H9 (cell line): ENCODE results near the gene ICE1. TPM values are rescaled to one million over a fixed set of nuclear protein-coding genes. Genes with fewer than 3 reads are reported as not detected.
A peak's percentile ranks its signal among the peaks of the same experiment; 100 is the strongest.

ENCODE experiments used
- DNase-seq: peaks from one replicate; pipeline ENCODE4 v3.0.0-alpha.2; 2017
- H2AFZ ChIP-seq: one replicate; pipeline ENCODE4 v1.6.1; 2013; ENCODE audit warnings: mild to moderate bottlenecking, low read length, control low read depth, moderate library complexity
- H2AK5ac ChIP-seq: 2 replicates; pipeline ENCODE4 v1.6.1; 2013; ENCODE audit warnings: low read length, control low read depth, mixed read lengths; ENCODE audit not compliant: insufficient read length
- H2BK120ac ChIP-seq: one replicate; pipeline ENCODE4 v1.6.1; 2013; ENCODE audit warnings: low read depth, mild to moderate bottlenecking, low read length, control low read depth, inconsistent platforms; ENCODE audit not compliant: poor library complexity, severe bottlenecking
- H2BK12ac ChIP-seq: 2 replicates; pipeline ENCODE4 v1.6.1; 2013; ENCODE audit warnings: low read length, control low read depth, mixed read lengths, low read depth; ENCODE audit not compliant: insufficient read length
- H2BK15ac ChIP-seq: 2 replicates; pipeline ENCODE4 v1.6.1; 2013; ENCODE audit warnings: low read depth, low read length, control low read depth
- H2BK20ac ChIP-seq: one replicate; pipeline ENCODE4 v1.6.1; 2013; ENCODE audit warnings: low read depth, mild to moderate bottlenecking, low read length, control low read depth, inconsistent platforms; ENCODE audit not compliant: poor library complexity, severe bottlenecking
- H2BK5ac ChIP-seq: 2 replicates; pipeline ENCODE4 v1.6.1; 2013; ENCODE audit warnings: low read length, control low read depth, mixed read lengths; ENCODE audit not compliant: insufficient read length
- H3K14ac ChIP-seq: 2 replicates; pipeline ENCODE4 v1.6.1; 2013; ENCODE audit warnings: low read length, control low read depth; ENCODE audit not compliant: insufficient read depth
- H3K18ac ChIP-seq: 2 replicates; pipeline ENCODE4 v1.6.1; 2013; ENCODE audit warnings: low read depth, mild to moderate bottlenecking, mixed read lengths, low read length, control low read depth; ENCODE audit not compliant: insufficient read length
- H3K23ac ChIP-seq: 2 replicates; pipeline ENCODE4 v1.6.1; 2013; ENCODE audit warnings: low read length, control low read depth, mixed read lengths, low read depth; ENCODE audit not compliant: insufficient read length
- H3K23me2 ChIP-seq: 2 replicates; pipeline ENCODE4 v1.6.1; 2013; ENCODE audit warnings: low read depth, mild to moderate bottlenecking, mixed read lengths, low read length, control low read depth; ENCODE audit not compliant: insufficient read length, poor library complexity, severe bottlenecking
- H3K27ac ChIP-seq: 2 replicates; pipeline ENCODE4 v1.5.1; 2013; ENCODE audit warnings: low read length, control low read depth, mixed read lengths, low read depth; ENCODE audit not compliant: insufficient read length
- H3K27me3 ChIP-seq: 2 replicates; pipeline ENCODE4 v1.6.1; 2013; ENCODE audit warnings: low read length, control low read depth, inconsistent platforms; ENCODE audit not compliant: insufficient read depth
- H3K4ac ChIP-seq: 2 replicates; pipeline ENCODE4 v1.6.1; 2013; ENCODE audit warnings: low read depth, mild to moderate bottlenecking, control low read depth, inconsistent platforms, low read length, moderate library complexity
- H3K4me1 ChIP-seq: 2 replicates; pipeline ENCODE4 v1.6.1; 2013; ENCODE audit warnings: low read length, control low read depth, inconsistent platforms; ENCODE audit not compliant: insufficient read depth
- H3K4me2 ChIP-seq: 2 replicates; pipeline ENCODE4 v1.6.1; 2013; ENCODE audit warnings: low read length, control low read depth, mixed read lengths; ENCODE audit not compliant: insufficient read length, insufficient read depth
- H3K56ac ChIP-seq: 2 replicates; pipeline ENCODE4 v1.6.1; 2013; ENCODE audit warnings: low read depth, mild to moderate bottlenecking, mixed read lengths, low read length, control low read depth; ENCODE audit not compliant: insufficient read length
- H3K79me1 ChIP-seq: 2 replicates; pipeline ENCODE4 v1.6.1; 2013; ENCODE audit warnings: low read depth, mild to moderate bottlenecking, moderate library complexity, low read length, control low read depth, inconsistent platforms; ENCODE audit not compliant: insufficient read depth, poor library complexity, severe bottlenecking
- H3K79me2 ChIP-seq: 2 replicates; pipeline ENCODE4 v1.6.1; 2013; ENCODE audit warnings: low read length, control low read depth, inconsistent platforms; ENCODE audit not compliant: insufficient read depth
- H3K9ac ChIP-seq: 2 replicates; pipeline ENCODE4 v1.6.1; 2013; ENCODE audit warnings: low read length, control low read depth, mixed read lengths; ENCODE audit not compliant: insufficient read length; ENCODE audit errors: extremely low read depth
- H3K9me3 ChIP-seq: one replicate; pipeline ENCODE4 v1.6.1; 2013; ENCODE audit warnings: low read depth, low read length, inconsistent platforms; ENCODE audit not compliant: control insufficient read depth
- H3T11ph ChIP-seq: one replicate; pipeline ENCODE4 v1.6.1; 2013; ENCODE audit warnings: mild to moderate bottlenecking, low read length, control low read depth, inconsistent platforms
- H4K20me1 ChIP-seq: one replicate; pipeline ENCODE4 v1.6.1; 2013; ENCODE audit not compliant: control insufficient read depth, insufficient read length, insufficient read depth
- H4K5ac ChIP-seq: 2 replicates; pipeline ENCODE4 v1.6.1; 2013; ENCODE audit warnings: low read depth, mild to moderate bottlenecking, mixed read lengths, low read length, control low read depth; ENCODE audit not compliant: insufficient read length
- H4K8ac ChIP-seq: replicated peaks from 2 replicates; pipeline ENCODE4 v1.6.1; 2013; ENCODE audit warnings: low read length, control low read depth, mixed read lengths, low read depth; ENCODE audit not compliant: insufficient read length
- H4K91ac ChIP-seq: 2 replicates; pipeline ENCODE4 v1.6.1; 2013; ENCODE audit warnings: low read depth, mild to moderate bottlenecking, moderate library complexity, mixed read lengths, low read length, control low read depth; ENCODE audit not compliant: insufficient read length
- H3K27ac Mint-ChIP-seq, 3 experiments: 2 replicates in 2 of 3; 3 replicates in 1 of 3; pipeline ENCODE4 v1.8.0; 2020 to 2021; ENCODE audit warnings: mixed read lengths in 3 of 3, mild to moderate bottlenecking in 1 of 3, moderate library complexity in 1 of 3
- H3K27me3 Mint-ChIP-seq: 2 replicates; pipeline ENCODE4 v1.8.0; 2021; ENCODE audit warnings: low read depth, mild to moderate bottlenecking, moderate library complexity, mixed read lengths
- H3K36me3 Mint-ChIP-seq, 3 experiments: 2 replicates in 2 of 3; 3 replicates in 1 of 3; pipeline ENCODE4 v1.8.0; 2020 to 2021; ENCODE audit warnings: low read depth in 3 of 3, mixed read lengths in 3 of 3; ENCODE audit not compliant: insufficient read depth in 1 of 3
- H3K4me1 Mint-ChIP-seq, 2 experiments: 2 replicates each; pipeline ENCODE4 v1.8.0; 2020; ENCODE audit warnings: mixed read lengths in 2 of 2
- H3K4me3 Mint-ChIP-seq, 2 experiments: 2 replicates in 1 of 2; 3 replicates in 1 of 2; pipeline ENCODE4 v1.8.0; 2020 to 2021; ENCODE audit warnings: mild to moderate bottlenecking in 2 of 2, mixed read lengths in 2 of 2, moderate library complexity in 1 of 2
- H3K9me3 Mint-ChIP-seq, 2 experiments: 2 replicates in 1 of 2; 3 replicates in 1 of 2; pipeline ENCODE4 v1.8.0; 2020; ENCODE audit warnings: mild to moderate bottlenecking in 2 of 2, mixed read lengths in 2 of 2, moderate library complexity in 1 of 2
- CTCF ChIP-seq: fragments of 200-600 bp; sonication (generic); conservative IDR thresholded peaks from 3 replicates; pipeline ENCODE4 v1.8.0; 2021; ENCODE audit warnings: antibody characterized with exemption, mild to moderate bottlenecking
- WGBS: extraction: QIAGEN DNeasy Blood & Tissue Kit; methylation state at CpG from one replicate; pipeline ENCODE4 v1.1.7; 2013; ENCODE audit warnings: missing lambda C conversion rate, low lambda C conversion rate, mixed read lengths; ENCODE audit not compliant: insufficient read length; ENCODE audit errors: extremely low coverage; 5-methylcytosine and 5-hydroxymethylcytosine counted together
- total RNA-seq: library from RNA; stranded (reverse); gene quantifications from 2 replicates; pipeline ENCODE4 v1.2.1, GENCODE V29; 2021

The ICE1 gene
- total RNA-seq, 1 experiment from 2014 or later: 45.1 TPM

- peaks cover 0 to 3% (median 0%) of the 10 kb centered on the region in 3 experiments; a peak in 2 of 7 replicates for H3K36me3 Mint-ChIP-seq
- H2BK20ac ChIP-seq: no peak overlapping the region
- no peak overlapping the region for H3K56ac ChIP-seq
- H3T11ph ChIP-seq: no peak overlapping the region
- H3K9me3 ChIP-seq: no peaks in the 10 kb centered on the region
- H2BK15ac ChIP-seq: no peak overlapping the region
- DNase-seq: peak; percentile 46
- no peak overlapping the region for H2BK5ac ChIP-seq
- H3K4me1 Mint-ChIP-seq: peaks cover 21 to 28% of the 10 kb centered on the region in 2 experiments
- no peak overlapping the region for H3K9ac ChIP-seq
- H3K4me1 ChIP-seq: peaks cover 6% of the 10 kb centered on the region; the same call in 1 of the 2 replicates
- H3K18ac ChIP-seq: no peak overlapping the region
- H4K8ac ChIP-seq: no peak overlapping the region
- peaks cover 16% of the 10 kb centered on the region for H3K79me2 ChIP-seq
- no peak overlapping the region for H3K23ac ChIP-seq
- H3K27ac ChIP-seq: no peak overlapping the region
- no peak overlapping the region for H2AFZ ChIP-seq
- H4K91ac ChIP-seq: no peak overlapping the region
- TF ChIP-seq CTCF: peak; percentile 85
- no peak overlapping the region for H3K4ac ChIP-seq
- no peak overlapping the region for H2AK5ac ChIP-seq
- no peak overlapping the region for H4K5ac ChIP-seq
- no peaks in the 10 kb centered on the region; the same call in 1 of the 2 replicates for H3K27me3 Mint-ChIP-seq
- H3K27me3 ChIP-seq: no peaks in the 10 kb centered on the region
- no peak overlapping the region for H3K14ac ChIP-seq
- no peak overlapping the region for H2BK12ac ChIP-seq
- peaks cover 14% of the 10 kb centered on the region for H3K23me2 ChIP-seq
- no peak overlapping the region for H3K4me2 ChIP-seq
- no peaks in the 10 kb centered on the region for H4K20me1 ChIP-seq
- H2BK120ac ChIP-seq: no peak overlapping the region
- no peaks in the 10 kb centered on the region for H3K9me3 Mint-ChIP-seq
- no CpG with 5 or more reads among the region's 11 CpGs for WGBS
- peaks cover 4% of the 10 kb centered on the region for H3K79me1 ChIP-seq
- H3K27ac Mint-ChIP-seq: 0 out of 7 replicates have a peak overlapping the region, but pooled peaks of 1 of the 3 experiments have one; percentile 44
- H3K4me3 Mint-ChIP-seq: no peak overlapping the region
These were observed 2.9 kb upstream of the ICE1 start for GRCh38 chr5:5419291-5420210.
